Activated CD8-positive, alpha-beta memory T cell treated with anti-CD3 and anti-CD28 coated beads for 24 hours (primary cell): ENCODE data around the gene SRM.

Source experiments
- DNase-seq: peaks from one replicate; pipeline ENCODE4 v3.0.0-alpha.2; 2020

Gene SRM

DNA sequence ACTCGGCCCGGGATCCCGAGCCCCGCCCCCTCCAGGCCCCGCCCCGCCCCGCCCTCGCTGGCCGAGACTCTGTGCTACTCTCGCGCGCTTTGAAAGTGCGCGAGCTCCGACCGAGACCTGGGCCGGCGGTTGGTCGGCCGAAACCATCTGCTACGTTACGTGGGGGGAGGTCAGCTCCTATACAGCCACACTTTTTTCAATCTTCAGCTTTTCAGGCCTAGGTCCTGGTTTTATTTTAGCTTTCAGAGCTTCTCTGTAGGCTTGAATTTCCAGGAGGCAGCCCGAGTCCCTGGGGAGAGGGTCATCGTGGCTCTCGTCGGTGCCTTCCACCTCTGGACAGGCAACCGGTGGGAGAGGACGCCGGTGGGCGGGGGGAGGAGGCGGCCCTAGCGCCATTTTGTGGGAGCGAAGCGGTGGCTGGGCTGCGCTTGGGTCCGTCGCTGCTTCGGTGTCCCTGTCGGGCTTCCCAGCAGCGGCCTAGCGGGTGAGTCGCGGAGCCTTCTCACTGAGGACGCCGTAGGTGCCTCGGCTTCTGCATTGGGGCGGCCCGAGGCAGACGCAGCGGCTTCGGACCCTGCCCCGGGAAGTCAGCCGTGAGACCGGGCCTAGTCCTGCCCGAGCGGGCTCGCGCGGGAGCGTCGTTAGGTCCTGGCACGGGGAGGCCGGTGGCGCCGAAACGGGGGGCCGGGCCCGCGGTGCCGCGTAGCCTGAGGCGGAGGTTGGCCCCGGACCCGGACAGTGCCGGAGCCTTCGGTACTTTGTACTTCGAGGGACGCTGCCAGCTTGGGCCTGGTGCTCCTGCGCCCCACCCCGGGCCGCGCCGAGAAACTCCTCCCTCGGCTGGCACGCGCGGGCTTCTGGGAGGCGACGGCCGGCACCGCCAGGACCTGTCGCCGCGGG is 47.3 kb downstream of the SRM start, which contains the start of gene TARDBP:
Gene TARDBP, plus strand, starts transcription at position 395 of the 900 bp plus-strand sequence. CDS start 1,074 bp downstream, outside the sequence.
- peak; percentile 97 for DNase-seq
